ENCODE data around the gene GET3.

- TF ChIP-seq CTCF (IDR thresholded peaks at IDR 0.05) (no peak), EP300 (IDR thresholded peaks at IDR 0.05) (no peak)
Measured at GRCh38 chr19:12764698-12765097, 27.4 kb downstream of the GET3 start.

All from ovary (tissue), 3 donors.